Measurements from ENCODE around the gene ZNF865.

GRCh38 chr19:55563261-55563690, 42.2 kb upstream of the ZNF865 start:
- TF ChIP-seq RAD21 (conservative IDR thresholded peaks at IDR 0.05) = no peak
- TF ChIP-seq CTCF (IDR thresholded peaks at IDR 0.05; ENCODE audit: poor library complexity, severe bottlenecking) = no peak
- no peak for TF ChIP-seq EZH2 (IDR thresholded peaks at IDR 0.05; ENCODE audit: borderline replicate concordance, insufficient read depth, low read length, poor library complexity, severe bottlenecking)
- TF ChIP-seq EP300 (conservative IDR thresholded peaks at IDR 0.05; ENCODE audit: poor library complexity, severe bottlenecking) = no peak
- no peak for TF ChIP-seq SMC3 (conservative IDR thresholded peaks at IDR 0.05; ENCODE audit: poor library complexity)
- no peak for TF ChIP-seq POLR2AphosphoS5 (IDR thresholded peaks at IDR 0.05)
- no peak for TF ChIP-seq MXI1 (conservative IDR thresholded peaks at IDR 0.05; ENCODE audit: poor library complexity, severe bottlenecking)
- TF ChIP-seq TAF1 (IDR thresholded peaks at IDR 0.05; ENCODE audit: low read depth) = no peak
